Ascending aorta (tissue), 2 donors: ENCODE data around the gene THSD1. TPM values are rescaled to one million over a fixed set of nuclear protein-coding genes. Genes with fewer than 3 reads are reported as not detected.

Experiments
- DNase-seq, 2 donors: peaks; one replicate each; pipeline ENCODE4 v3.0.0-alpha.2; 2019; ENCODE audit warnings: low spot score in 2 of 2
- H3K27ac ChIP-seq, 2 donors: fragments of 200-600 bp; sonication (generic); one replicate each; pipeline ENCODE4 v1.5.1; 2016 to 2017; ENCODE audit warnings: mild to moderate bottlenecking in 1 of 2
- H3K27me3 ChIP-seq: fragments of 200-600 bp; sonication (generic); one replicate; pipeline ENCODE4 v1.5.1; 2017
- H3K36me3 ChIP-seq, 2 donors: fragments of 200-600 bp; sonication (generic); one replicate each; pipeline ENCODE4 v1.5.1; 2016
- H3K4me1 ChIP-seq, 2 donors: fragments of 200-600 bp; sonication (generic); one replicate each; pipeline ENCODE4 v1.5.1; 2016 to 2017; ENCODE audit warnings: mild to moderate bottlenecking in 1 of 2
- H3K4me3 ChIP-seq, 2 donors: fragments of 200-600 bp; sonication (generic); one replicate each; pipeline ENCODE4 v1.5.1; 2016 to 2017; ENCODE audit warnings: mild to moderate bottlenecking in 1 of 2
- H3K9me3 ChIP-seq, 2 donors: fragments of 200-600 bp; sonication (generic); one replicate each; pipeline ENCODE4 v1.5.1; 2016
- intact Hi-C: fragments of 100-400 bp; cut with DNase I; formaldehyde crosslinking; loops from one replicate; pipeline ENCODE4 v1.15.1; 2023
- total RNA-seq: library from RNA; depleted of rRNA; stranded (reverse); fragments of >200 nt; gene quantifications from one replicate; pipeline ENCODE4 v1.1.0, GENCODE V29; 2016
- TF ChIP-seq, protein P1 (sequence below), 3 experiments: fragments of 200-600 bp in 2 of 3; fragments of 450-650 bp in 1 of 3; sonication (generic) in 2 of 3; IDR thresholded peaks; one replicate each; pipeline ENCODE4 v1.5.1; 2016 to 2019; ENCODE audit warnings: antibody characterized with exemption in 3 of 3, mild to moderate bottlenecking in 1 of 3, moderate library complexity in 1 of 3

The THSD1 gene
- total RNA-seq, 1 donor from 2014 or later: 27.4 TPM

GRCh38 chr13:52405369-52405766 is 604 bp downstream of the THSD1 start:
- H3K9me3 ChIP-seq: no peaks in the 10 kb centered on the region
- no peak for DNase-seq
- no peaks in the 10 kb centered on the region for H3K27me3 ChIP-seq
- H3K4me1 ChIP-seq: peaks cover 0 to 3% of the 10 kb centered on the region in 2 donors
- H3K4me3 ChIP-seq: peak overlapping the region; percentile 54 to 67
- H3K36me3 ChIP-seq: no peaks in the 10 kb centered on the region
- intact Hi-C loops: no loop called here
- TF ChIP-seq, protein P1, sequence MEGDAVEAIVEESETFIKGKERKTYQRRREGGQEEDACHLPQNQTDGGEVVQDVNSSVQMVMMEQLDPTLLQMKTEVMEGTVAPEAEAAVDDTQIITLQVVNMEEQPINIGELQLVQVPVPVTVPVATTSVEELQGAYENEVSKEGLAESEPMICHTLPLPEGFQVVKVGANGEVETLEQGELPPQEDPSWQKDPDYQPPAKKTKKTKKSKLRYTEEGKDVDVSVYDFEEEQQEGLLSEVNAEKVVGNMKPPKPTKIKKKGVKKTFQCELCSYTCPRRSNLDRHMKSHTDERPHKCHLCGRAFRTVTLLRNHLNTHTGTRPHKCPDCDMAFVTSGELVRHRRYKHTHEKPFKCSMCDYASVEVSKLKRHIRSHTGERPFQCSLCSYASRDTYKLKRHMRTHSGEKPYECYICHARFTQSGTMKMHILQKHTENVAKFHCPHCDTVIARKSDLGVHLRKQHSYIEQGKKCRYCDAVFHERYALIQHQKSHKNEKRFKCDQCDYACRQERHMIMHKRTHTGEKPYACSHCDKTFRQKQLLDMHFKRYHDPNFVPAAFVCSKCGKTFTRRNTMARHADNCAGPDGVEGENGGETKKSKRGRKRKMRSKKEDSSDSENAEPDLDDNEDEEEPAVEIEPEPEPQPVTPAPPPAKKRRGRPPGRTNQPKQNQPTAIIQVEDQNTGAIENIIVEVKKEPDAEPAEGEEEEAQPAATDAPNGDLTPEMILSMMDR (IDR thresholded peaks at IDR 0.05): no peak
- no peak overlapping the region for H3K27ac ChIP-seq

DNA sequence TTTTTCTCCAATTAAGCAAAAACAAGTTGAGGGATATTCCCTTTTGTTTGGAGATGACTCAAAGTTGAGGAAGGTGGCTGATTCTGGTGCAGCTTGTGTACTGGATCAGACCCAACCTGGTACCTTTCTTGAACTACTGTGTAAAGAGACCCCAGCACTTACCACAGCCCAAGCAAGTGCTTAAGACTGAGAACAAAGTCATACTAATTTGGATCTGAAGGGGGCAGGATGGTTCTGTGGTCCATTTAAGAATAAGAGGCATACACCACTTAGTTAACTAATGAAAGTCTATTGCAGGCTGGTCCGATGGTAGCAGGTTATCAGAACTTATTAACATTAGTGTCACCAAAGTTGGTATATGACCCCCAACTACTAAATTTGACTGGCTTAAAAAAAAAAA is 6.3 kb downstream of the THSD1 start:
- Histone ChIP-seq H3K9me3 (no peaks in the 10 kb centered on the region), H3K27me3 (no peaks in the 10 kb centered on the region), H3K4me3 (no peak overlapping the region), H3K27ac (no peak overlapping the region), H3K36me3 (no peaks in the 10 kb centered on the region), H3K4me1 (no peaks in the 10 kb centered on the region)
- DNase-seq: no peak
- TF ChIP-seq, protein P1 (IDR thresholded peaks at IDR 0.05): no peak
- intact Hi-C loops: no loop called here

- Histone ChIP-seq H3K9me3 (no peaks in the 10 kb centered on the region), H3K36me3 (no peaks in the 10 kb centered on the region), H3K4me1 (no peaks in the 10 kb centered on the region), H3K27ac (no peak overlapping the region), H3K4me3 (no peak overlapping the region), H3K27me3 (no peaks in the 10 kb centered on the region)
- intact Hi-C loops: no loop called here
- TF ChIP-seq, protein P1 (IDR thresholded peaks at IDR 0.05): no peak
- DNase-seq: no peak
These were observed 6.9 kb downstream of the THSD1 start for GRCh38 chr13:52399046-52399445.

DNA sequence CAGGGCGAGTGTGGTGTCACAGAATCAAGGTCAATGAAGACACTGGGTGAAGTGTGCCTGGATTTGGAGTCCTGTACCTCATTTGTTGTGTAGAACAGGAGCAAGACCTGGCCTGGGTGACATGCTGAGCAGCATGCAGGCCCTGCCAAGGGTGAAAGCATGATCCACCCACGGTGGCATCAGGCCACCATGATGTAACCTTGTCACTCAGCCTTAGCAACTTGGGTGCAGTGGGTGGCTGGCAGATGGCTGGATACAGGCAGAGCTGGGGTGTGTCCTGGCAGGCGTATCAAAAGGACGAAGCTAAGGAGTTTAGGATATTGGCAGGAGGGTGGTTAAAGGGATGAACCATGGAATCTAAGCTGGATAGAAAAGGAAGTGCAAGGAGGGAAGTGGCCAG is 10.3 kb downstream of the THSD1 start:
- Histone ChIP-seq H3K36me3 (no peaks in the 10 kb centered on the region), H3K9me3 (no peaks in the 10 kb centered on the region), H3K4me3 (no peak overlapping the region), H3K4me1 (no peaks in the 10 kb centered on the region), H3K27me3 (no peaks in the 10 kb centered on the region), H3K27ac (no peak overlapping the region)
- intact Hi-C loops: no loop called here
- TF ChIP-seq, protein P1 (IDR thresholded peaks at IDR 0.05): no peak
- DNase-seq: no peak

DNA sequence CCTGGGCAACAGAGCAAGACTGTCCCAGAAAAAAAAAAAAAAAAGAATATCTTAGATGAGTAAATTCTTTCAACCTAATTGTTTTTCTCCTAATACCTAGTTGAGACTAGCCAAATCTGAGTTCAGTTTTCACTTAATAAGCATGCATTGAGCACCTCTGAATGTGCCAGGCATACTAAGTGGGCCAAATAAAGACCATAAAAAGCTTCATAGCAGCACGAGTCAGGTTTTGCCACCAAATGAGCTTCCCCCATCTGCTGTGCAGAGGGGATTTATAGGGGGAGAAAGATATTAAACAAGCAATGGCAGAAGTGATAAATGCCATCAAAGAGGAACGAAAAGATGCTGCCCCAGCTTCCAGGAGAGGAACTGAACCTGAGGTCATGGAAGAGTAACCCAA is 11.4 kb downstream of the THSD1 start:
- intact Hi-C loops: no loop called here
- Histone ChIP-seq H3K36me3 (no peaks in the 10 kb centered on the region), H3K9me3 (no peaks in the 10 kb centered on the region), H3K4me3 (no peak overlapping the region), H3K27me3 (no peaks in the 10 kb centered on the region), H3K4me1 (no peaks in the 10 kb centered on the region), H3K27ac (no peak overlapping the region)
- TF ChIP-seq, protein P1 (IDR thresholded peaks at IDR 0.05): no peak
- no peak for DNase-seq
